NB4 (cell line): ENCODE data around the gene LRRC8C.
"Not testable (repeated sequence)": the region's sequence is repeated elsewhere in the genome, so short reads cannot be mapped to it uniquely, and the experiment has no call there.

Source experiments
- DNase-seq: peaks from one replicate; pipeline ENCODE4 v3.0.0; 2010; ENCODE audit warnings: low read depth
- H3K4me3 ChIP-seq: one replicate; pipeline ENCODE4 v1.5.1; 2011; ENCODE audit warnings: mild to moderate bottlenecking, low read depth, low read length, moderate library complexity
- MYC ChIP-seq: IDR thresholded peaks from 2 replicates; pipeline ENCODE4 v1.6.1; 2011; ENCODE audit warnings: low read depth, low read length
- POLR2A ChIP-seq: IDR thresholded peaks from 2 replicates; pipeline ENCODE4 v1.6.1; 2011; ENCODE audit warnings: mild to moderate bottlenecking; ENCODE audit not compliant: insufficient read length; ENCODE audit errors: extremely low read depth
- TF ChIP-seq, protein P1 (sequence below): IDR thresholded peaks from one replicate; pipeline ENCODE4 v1.5.1; 2012; ENCODE audit warnings: low read depth, low read length
- TF ChIP-seq, protein P2 (sequence below): IDR thresholded peaks from 2 replicates; pipeline ENCODE4 v1.6.1; 2011; ENCODE audit warnings: low read depth, low read length

The LRRC8C gene

DNA sequence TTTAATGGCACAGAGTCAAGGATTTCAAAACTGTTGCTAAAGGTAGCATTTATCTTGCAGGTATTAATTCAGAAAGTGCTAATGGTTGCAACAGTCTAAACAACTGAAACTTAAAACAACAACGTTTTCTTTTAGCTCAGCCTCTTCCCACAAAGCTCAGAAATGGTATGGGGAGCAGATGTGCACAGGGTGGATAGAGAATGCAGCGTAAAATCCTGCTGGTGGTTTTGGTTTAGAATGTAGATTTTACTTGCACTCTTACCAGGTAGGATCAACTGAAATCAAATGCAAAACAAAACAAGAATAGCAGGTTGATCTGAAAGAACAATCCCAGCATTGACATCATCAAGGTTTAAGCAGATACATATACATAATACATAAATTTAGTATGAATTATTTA lies 3.8 kb upstream of the LRRC8C start:
- no peak overlapping the region for H3K4me3 ChIP-seq
- no peak for DNase-seq
- TF ChIP-seq, protein P1, sequence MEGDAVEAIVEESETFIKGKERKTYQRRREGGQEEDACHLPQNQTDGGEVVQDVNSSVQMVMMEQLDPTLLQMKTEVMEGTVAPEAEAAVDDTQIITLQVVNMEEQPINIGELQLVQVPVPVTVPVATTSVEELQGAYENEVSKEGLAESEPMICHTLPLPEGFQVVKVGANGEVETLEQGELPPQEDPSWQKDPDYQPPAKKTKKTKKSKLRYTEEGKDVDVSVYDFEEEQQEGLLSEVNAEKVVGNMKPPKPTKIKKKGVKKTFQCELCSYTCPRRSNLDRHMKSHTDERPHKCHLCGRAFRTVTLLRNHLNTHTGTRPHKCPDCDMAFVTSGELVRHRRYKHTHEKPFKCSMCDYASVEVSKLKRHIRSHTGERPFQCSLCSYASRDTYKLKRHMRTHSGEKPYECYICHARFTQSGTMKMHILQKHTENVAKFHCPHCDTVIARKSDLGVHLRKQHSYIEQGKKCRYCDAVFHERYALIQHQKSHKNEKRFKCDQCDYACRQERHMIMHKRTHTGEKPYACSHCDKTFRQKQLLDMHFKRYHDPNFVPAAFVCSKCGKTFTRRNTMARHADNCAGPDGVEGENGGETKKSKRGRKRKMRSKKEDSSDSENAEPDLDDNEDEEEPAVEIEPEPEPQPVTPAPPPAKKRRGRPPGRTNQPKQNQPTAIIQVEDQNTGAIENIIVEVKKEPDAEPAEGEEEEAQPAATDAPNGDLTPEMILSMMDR: no peak
- no peak for TF ChIP-seq MYC
- TF ChIP-seq, protein P2, sequence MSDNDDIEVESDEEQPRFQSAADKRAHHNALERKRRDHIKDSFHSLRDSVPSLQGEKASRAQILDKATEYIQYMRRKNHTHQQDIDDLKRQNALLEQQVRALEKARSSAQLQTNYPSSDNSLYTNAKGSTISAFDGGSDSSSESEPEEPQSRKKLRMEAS: no peak
- TF ChIP-seq POLR2A: no peak

DNA sequence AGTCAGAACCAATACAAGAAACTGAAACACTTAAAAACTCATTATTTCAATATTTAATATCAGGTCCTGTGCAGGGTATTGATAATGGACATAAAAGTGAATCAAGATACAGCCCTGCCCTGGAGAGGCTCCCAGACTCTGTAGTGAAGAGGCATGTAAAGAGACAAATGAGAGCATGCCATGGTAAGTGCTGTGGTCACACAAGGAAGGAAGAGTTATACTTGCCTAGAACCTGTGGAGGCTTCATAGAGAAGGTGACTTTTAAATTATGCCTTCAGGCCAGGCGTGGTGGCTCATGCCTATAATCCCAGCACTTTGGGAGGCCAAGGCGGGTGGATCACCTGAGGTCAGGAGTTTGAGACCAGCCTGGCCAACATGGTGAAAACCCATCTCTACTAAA lies 3.3 kb upstream of the LRRC8C start:
- not testable (repeated sequence) for DNase-seq, H3K4me3 ChIP-seq

DNA sequence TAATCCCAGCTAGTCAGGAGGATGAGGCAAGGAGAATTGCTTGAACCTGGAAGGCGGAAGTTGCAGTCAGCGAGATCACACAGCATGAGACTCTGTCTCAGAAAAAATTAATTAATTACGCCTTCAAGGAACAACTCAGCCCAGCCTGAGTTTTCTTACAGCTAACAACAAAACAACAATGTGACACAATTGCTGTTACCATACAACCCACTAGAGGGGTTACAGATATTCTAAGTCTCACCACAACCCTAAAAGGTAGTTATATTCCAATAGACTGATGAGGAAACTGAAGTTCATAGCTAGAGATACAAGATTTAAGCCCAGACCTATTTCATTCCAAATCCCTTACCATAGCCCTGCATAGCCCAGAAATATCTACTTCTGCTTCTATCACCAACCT lies 2.9 kb upstream of the LRRC8C start:
- TF ChIP-seq, protein P2: no peak
- TF ChIP-seq MYC: no peak
- no peak for TF ChIP-seq POLR2A
- TF ChIP-seq, protein P1: no peak
- peak; percentile 29 for DNase-seq
- no peak overlapping the region for H3K4me3 ChIP-seq

DNA sequence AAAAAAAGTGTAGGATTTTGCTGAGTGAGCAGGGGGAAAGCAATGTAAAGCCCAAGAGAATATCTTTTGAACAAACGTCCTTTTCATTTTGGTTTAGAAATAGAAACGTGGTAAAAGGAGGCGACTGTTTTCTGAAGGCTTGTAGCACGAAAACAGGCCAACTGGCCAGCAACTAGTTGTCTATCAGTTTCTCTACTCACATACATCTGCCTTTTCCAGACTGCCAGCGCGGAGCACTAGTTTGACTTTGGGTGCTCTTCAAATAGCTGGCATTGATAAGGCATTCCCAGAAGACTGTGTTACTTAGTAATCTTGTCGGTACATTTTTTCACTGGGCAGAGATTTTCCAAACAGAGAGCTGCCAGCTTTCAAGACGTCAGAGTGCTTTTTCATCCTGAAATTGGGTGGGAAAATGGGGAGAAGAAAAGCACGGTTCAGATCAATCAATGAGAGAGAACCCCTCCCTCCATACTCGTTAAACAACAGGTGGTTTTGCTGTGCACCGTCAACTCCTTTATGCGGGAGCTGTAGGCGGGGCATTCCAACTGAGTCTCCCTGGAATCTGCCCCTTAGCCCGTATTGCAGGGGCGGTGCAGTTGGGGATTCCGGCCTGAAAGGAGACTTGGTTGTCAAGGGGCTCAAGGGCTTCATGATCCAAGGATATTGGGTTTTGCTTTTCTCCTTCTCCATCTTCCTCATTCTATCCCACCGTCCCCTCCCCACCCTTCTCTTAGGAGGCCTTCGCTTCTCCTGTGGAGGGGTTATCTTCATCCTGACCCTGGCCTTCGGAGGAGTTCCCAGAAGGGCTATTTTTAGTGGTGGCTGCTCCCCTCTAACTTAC lies 884 bp upstream of the LRRC8C start:
- peak overlapping the region; percentile 66 for H3K4me3 ChIP-seq
- DNase-seq: no peak
- TF ChIP-seq, protein P1: no peak
- TF ChIP-seq, protein P2: no peak
- TF ChIP-seq MYC: no peak
- TF ChIP-seq POLR2A: no peak

DNA sequence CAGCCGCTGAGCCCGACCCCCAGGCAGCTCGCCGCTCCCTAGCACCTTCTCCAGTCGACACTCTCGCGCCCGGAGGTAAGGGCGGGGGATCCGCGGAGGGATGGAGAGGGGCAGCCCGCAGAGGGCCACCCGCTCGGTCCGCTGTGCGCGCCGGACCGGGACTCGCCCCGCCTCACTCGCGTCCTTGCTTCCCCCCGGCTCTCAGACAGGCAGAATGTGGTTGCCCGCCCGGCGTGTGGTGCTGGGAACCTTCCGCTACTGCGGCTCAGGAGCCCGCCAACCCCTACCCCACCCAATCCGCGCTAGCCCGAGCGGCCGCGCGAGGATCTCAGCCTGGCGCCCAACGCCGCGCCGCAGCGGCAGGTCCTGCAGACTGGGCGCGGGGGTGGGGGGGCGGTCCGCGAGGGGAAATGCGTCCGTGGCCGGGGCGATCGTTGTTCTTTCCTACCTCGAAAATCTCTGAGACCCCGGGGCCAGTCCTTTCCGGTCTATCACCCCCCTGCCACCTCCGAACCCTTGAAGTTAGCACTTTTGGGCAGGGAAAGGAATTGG lies 404 bp downstream of the LRRC8C start:
- TF ChIP-seq, protein P2: no peak; the same call in 1 of the 2 replicates
- TF ChIP-seq, protein P1: no peak
- no peak for TF ChIP-seq MYC
- TF ChIP-seq POLR2A: peak; percentile 1
- peak; percentile 81 for DNase-seq
- peak overlapping the region; percentile 81 for H3K4me3 ChIP-seq

DNA sequence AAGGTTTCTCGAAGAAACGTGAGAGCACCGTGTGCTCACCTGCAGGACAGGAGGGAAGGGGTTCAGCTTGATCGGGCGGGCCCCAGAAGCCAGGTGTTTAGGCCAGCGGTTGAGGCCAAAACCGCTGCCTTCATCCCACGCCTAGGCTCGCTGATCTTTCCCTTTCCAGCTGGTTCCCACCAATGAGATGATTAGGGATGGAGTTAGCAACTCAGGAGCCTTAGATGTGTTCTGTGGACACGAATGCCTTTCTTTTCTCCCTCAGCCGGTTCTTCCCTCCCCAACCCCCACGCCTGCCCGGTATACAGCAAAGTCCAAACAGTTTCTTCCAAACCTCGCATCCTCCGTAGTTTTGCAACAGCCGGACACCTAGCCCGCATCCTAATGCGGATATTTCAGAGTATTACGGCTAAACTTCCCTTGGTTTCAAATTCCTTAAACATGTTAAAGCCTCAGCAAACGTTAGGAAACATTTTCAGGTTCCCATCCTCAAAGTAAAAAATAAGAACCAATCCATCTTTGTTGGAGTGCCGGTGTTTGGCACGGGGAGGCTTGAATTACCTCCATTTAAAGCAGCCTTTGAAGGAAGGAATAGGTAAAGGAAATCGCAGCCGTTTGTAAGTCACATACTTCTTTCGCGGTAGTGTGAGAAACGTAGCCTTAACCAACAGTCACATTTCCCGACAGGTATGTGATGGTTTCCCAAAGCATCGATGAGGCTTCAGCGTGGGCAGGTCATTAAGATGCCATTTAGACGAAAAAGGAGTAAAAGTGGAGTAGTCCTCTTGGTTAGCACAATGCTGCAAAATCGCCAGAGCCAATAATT lies 1.1 kb downstream of the LRRC8C start:
- peak overlapping the region; percentile 81 for H3K4me3 ChIP-seq
- DNase-seq: peak; percentile 59
- TF ChIP-seq, protein P2: no peak
- no peak for TF ChIP-seq MYC
- TF ChIP-seq, protein P1: no peak
- TF ChIP-seq POLR2A: no peak
